Immature natural killer cell (primary cell): ENCODE results near the gene NISCH. TPM values are rescaled to one million over a fixed set of nuclear protein-coding genes. Genes with fewer than 3 reads are reported as not detected.

Experiments
- DNase-seq, 3 donors: peaks; one replicate each; pipeline ENCODE4 v3.0.0; 2022; ENCODE audit warnings: mixed read lengths in 1 of 3
- H3K27ac Mint-ChIP-seq, 6 donors: one replicate each; pipeline ENCODE4 v1.8.0; 2020; ENCODE audit warnings: mixed read lengths in 6 of 6, mild to moderate bottlenecking in 5 of 6, inconsistent platforms in 4 of 6, moderate library complexity in 3 of 6
- H3K27me3 Mint-ChIP-seq, 3 donors: one replicate each; pipeline ENCODE4 v1.8.0; 2020 to 2021; ENCODE audit warnings: low read depth in 3 of 3, mild to moderate bottlenecking in 3 of 3, mixed read lengths in 3 of 3, moderate library complexity in 3 of 3, inconsistent platforms in 1 of 3
- H3K36me3 Mint-ChIP-seq, 3 donors: one replicate each; pipeline ENCODE4 v1.8.0; 2020; ENCODE audit warnings: mixed read lengths in 3 of 3, inconsistent platforms in 2 of 3, mild to moderate bottlenecking in 2 of 3
- H3K4me1 Mint-ChIP-seq, 2 donors: one replicate each; pipeline ENCODE4 v1.8.0; 2020; ENCODE audit warnings: inconsistent platforms in 2 of 2, mild to moderate bottlenecking in 2 of 2, mixed read lengths in 2 of 2, moderate library complexity in 1 of 2
- H3K4me3 Mint-ChIP-seq, 5 donors: one replicate each; pipeline ENCODE4 v1.8.0; 2020; ENCODE audit warnings: mild to moderate bottlenecking in 5 of 5, mixed read lengths in 5 of 5, inconsistent platforms in 3 of 5, moderate library complexity in 3 of 5
- H3K9me3 Mint-ChIP-seq, 6 donors: one replicate each; pipeline ENCODE4 v1.8.0; 2020; ENCODE audit warnings: mild to moderate bottlenecking in 6 of 6, mixed read lengths in 6 of 6, inconsistent platforms in 4 of 6, moderate library complexity in 3 of 6
- polyA plus RNA-seq, 3 donors: library from polyadenylated mRNA; unstranded; fragments of 300-500 nt; fragmentation: Illumina TruSeq; gene quantifications; one replicate each; pipeline ENCODE4 v1.2.3, GENCODE V29; 2021

The NISCH gene
- polyA plus RNA-seq, 3 donors from 2014 or later: 11.3 to 25.9 (median 12.3) TPM

DNA sequence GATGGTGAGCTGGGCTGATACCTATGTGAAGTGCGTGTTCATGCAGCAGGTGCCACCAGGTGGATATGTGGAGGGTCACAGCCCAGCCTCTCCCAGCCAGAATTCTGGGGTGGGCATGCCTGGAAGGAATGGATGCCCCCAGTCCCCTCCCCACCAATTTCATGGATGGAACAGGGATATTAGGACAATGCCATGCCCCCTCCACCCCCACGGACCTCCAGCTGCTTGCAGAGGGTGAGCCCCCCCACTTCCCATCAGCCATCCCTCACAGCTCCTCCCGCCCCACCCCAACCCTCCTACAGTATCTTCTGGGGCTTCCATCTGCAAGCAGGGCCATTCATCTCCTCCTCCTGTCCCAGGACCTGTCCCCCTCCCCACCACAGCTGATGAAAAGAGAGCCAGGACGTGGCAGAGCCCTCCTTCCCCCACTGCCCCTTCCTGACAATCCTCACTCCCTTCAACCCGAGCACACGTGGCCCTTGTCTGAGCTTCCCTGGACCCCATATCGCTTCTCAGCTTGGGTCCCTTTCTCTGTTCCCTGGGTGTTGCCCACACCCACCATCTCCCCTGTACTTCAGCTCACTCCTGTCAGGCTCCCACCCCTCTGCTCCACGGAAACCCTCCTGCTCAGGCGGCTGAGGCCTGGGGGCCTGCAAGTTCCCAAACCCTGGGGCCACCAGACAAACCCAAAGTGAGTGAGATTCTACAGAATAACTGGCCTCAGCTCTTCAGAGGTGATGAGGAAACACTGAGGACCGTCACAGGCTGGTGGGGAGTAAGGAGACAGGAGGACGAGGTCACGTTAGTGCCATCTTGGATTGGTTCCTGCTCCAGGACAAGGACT is 7.7 kb upstream of the NISCH start:
- H3K27ac Mint-ChIP-seq: no peak overlapping the region
- H3K4me1 Mint-ChIP-seq: peaks cover 6 to 8% of the 10 kb centered on the region in 2 donors
- no peak for DNase-seq
- H3K9me3 Mint-ChIP-seq: no peaks in the 10 kb centered on the region
- peaks cover 0 to 2% (median 1%) of the 10 kb centered on the region in 3 donors for H3K27me3 Mint-ChIP-seq
- H3K36me3 Mint-ChIP-seq: no peaks in the 10 kb centered on the region
- no peak overlapping the region for H3K4me3 Mint-ChIP-seq

DNA sequence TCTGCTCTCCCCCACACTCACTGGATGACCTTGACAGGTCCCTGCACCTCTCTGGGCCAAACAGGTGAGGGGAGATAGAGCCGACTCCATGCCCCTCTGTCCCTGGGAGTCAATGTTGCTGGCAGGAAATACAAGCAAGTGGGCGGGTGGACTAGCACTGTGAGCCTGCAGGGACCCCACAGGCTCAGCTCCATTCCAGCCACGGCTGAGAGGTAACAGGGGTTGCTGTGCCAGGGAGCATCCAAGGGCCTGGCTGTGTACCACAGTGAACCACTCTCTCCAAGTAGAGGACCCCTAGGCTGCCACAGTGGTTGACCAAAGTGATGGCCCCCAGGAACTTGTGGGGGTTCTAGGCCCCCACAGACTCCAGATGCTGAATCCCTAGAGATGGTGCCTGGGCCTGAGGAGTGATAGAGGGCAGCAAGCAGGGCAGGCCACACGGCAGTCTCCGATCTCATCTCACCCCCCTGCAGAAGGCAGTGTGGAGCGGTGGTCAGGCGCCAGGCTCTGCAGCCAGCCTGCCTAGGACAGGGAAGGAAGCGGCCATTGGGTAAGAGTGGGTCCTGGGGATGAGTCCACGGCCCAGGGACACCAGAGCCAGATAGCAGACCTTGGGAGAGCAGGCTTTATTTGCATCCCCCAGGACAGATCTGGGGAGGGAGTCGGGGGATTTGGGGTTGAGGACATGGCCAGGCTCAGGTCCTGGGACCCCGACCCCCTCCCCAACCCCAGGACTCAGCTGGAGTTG is 4.7 kb upstream of the NISCH start:
- H3K4me3 Mint-ChIP-seq: no peak overlapping the region
- no peak for DNase-seq
- peaks cover 17 to 21% of the 10 kb centered on the region in 2 donors for H3K4me1 Mint-ChIP-seq
- H3K27ac Mint-ChIP-seq: no peak overlapping the region
- no peaks in the 10 kb centered on the region for H3K9me3 Mint-ChIP-seq
- H3K27me3 Mint-ChIP-seq: peaks cover 0 to 6% (median 1%) of the 10 kb centered on the region in 3 donors
- H3K36me3 Mint-ChIP-seq: no peaks in the 10 kb centered on the region

DNA sequence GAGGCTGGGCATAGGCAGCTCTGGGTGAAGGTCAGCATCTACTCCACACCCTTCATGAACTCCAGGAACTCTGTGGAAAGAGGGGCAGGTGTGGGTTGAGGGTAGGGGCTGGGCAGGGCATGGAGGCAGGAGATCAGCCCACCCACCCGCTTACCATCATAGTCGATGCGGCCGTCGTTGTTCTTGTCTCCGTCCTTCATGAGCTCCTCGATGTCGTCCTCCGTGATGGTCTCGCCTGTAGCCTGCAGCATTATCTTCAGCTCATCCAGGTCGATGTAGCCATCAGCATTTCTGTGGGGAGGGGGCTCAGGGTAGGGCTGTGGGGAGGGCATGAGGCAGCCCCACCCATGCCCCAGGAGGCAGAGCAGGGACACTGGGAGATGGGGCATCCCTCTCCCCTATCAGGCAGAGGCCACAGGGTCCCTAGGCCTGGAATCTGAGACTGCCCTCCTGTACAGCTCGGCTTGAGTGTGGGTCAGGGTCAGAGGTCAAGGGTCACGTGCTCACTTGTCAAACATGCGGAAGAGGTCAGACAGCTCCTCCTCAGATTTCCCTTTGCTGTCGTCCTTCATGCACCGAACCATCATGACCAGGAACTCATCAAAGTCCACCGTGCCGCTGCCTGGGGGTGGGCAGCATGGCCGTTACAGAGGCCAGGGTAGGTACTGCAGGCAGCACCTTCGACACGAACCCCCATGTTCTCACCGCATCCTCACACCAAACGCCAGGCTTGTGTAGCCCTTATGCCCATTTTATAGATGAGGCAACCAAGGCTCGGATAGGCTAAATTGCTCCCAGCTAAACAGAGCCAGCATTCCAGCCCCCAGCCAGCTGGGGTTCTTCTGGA is 3.9 kb upstream of the NISCH start:
- Mint-ChIP-seq H3K36me3 (no peaks in the 10 kb centered on the region), H3K27me3 (peaks cover 0 to 4% (median 1%) of the 10 kb centered on the region in 3 donors), H3K27ac (no peak overlapping the region), H3K9me3 (peaks cover 0 to 2% (median 0%) of the 10 kb centered on the region in 6 donors), H3K4me3 (no peak overlapping the region), H3K4me1 (peaks cover 24 to 28% of the 10 kb centered on the region in 2 donors)
- DNase-seq: no peak

DNA sequence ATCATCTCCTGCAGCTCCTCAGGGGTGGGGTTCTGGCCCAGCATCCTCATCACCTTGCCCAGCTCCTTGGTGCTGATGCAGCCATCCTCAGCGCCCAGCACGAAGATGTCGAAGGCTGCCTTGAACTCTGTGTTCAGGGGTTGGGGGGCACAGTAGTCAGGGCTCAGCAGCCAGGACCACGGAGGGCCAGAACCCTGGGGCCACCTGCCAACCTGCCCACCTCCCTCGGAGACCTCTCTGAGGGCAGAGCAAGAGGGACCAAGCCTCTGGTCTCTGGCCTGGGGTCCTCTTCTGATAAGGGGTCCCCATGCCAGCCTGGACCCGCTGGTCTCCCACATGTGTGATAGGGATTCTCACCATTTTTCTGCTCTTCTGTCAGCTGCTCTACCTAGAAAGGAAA is 3.3 kb upstream of the NISCH start:
- DNase-seq: no peak
- Mint-ChIP-seq H3K27me3 (peaks cover 0 to 4% (median 3%) of the 10 kb centered on the region in 3 donors), H3K36me3 (no peaks in the 10 kb centered on the region), H3K27ac (peak overlapping the region in 1 of 6 donors; percentile 50), H3K9me3 (peaks cover 0 to 2% (median 0%) of the 10 kb centered on the region in 6 donors), H3K4me3 (no peak overlapping the region), H3K4me1 (peaks cover 28 to 30% of the 10 kb centered on the region in 2 donors)

DNA sequence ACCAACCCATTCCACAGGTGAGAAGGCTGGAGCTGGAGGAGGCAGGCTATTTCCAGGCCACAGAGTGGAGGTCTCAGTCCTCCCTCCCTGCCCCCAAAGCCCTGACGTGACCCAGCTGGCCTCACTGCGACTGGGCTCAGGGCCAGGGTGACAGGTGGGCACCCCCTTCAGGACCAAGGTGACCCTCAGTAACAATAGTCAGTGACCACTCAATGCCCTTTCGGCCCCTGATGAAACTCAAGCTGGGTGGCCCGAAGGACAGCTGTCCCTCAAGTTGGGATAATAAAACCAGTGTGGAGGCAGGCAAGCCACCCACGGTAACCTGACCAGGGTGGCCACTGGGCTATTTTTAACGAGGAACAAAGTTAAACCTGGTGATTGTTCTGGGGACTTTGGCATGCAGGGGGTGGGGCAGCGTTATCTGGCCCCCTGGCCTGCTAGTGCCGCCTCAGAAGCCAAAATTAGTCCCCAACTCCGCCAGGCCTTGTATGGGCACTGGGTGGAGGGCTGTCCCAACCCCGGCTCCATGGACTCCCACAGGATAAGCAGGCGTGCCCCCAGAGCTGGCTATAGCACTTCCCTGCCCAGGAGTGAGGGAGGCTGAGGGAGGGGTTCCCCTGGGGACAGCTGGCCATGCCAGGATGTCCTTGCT is 2.7 kb upstream of the NISCH start:
- H3K4me3 Mint-ChIP-seq: no peak overlapping the region
- H3K4me1 Mint-ChIP-seq: peaks cover 33 to 35% of the 10 kb centered on the region in 2 donors
- H3K36me3 Mint-ChIP-seq: no peaks in the 10 kb centered on the region
- no peak for DNase-seq
- H3K27me3 Mint-ChIP-seq: peaks cover 0 to 4% (median 3%) of the 10 kb centered on the region in 3 donors
- peaks cover 0 to 2% (median 0%) of the 10 kb centered on the region in 6 donors for H3K9me3 Mint-ChIP-seq
- no peak overlapping the region for H3K27ac Mint-ChIP-seq

DNA sequence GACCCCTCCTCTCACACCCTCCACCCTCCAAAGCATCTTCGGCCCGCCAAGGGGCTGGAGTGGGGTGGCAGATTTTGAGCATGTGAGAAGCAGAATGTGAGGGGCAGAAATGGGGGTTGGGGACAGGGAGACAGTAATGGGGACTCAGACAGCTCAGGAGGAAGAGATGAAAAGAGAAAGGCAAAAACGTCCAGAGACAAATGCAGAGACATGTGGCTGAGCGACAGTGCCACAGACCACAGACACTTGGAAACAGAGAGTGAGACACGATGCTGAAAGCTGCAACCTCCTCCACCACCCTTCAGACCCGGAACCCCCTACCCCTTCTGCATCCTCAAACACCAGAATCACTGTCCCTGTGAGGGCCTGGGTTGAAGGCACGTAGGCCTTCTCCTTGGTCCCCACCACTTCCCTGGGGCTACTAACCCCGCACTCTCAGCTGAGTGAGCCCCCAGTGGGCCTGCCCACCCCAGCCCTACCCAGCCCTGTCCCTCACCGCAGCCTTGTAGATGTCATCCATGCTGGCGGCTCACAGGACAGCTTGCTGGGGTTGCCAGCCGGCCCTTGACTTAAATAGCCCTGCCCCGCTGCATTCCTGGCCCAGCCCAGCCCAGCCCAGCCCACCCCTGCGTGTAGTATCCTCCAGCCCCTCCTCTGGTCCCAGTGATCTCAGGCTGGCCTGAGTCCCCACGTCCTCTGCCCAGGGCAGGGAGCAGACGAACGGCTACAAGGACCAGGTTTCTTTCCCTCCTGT is 1.7 kb upstream of the NISCH start, which contains the start of gene TNNC1:
Gene TNNC1 (minus strand): TSS at position 546 of the 754 bp plus-strand sequence. CDS start 26 bp downstream, at position 520.
- peaks cover 0 to 5% (median 4%) of the 10 kb centered on the region in 3 donors for H3K36me3 Mint-ChIP-seq
- no peak for DNase-seq
- peak within 1 kb of the TSS; percentile 91 to 97 (median 95) for H3K27ac Mint-ChIP-seq
- peaks cover 0 to 2% (median 0%) of the 10 kb centered on the region in 6 donors for H3K9me3 Mint-ChIP-seq
- peaks cover 42 to 45% of the 10 kb centered on the region in 2 donors for H3K4me1 Mint-ChIP-seq
- peak within 1 kb of the TSS; percentile 90 to 93 (median 91) for H3K4me3 Mint-ChIP-seq
- peaks cover 0 to 4% (median 1%) of the 10 kb centered on the region in 3 donors for H3K27me3 Mint-ChIP-seq

DNA sequence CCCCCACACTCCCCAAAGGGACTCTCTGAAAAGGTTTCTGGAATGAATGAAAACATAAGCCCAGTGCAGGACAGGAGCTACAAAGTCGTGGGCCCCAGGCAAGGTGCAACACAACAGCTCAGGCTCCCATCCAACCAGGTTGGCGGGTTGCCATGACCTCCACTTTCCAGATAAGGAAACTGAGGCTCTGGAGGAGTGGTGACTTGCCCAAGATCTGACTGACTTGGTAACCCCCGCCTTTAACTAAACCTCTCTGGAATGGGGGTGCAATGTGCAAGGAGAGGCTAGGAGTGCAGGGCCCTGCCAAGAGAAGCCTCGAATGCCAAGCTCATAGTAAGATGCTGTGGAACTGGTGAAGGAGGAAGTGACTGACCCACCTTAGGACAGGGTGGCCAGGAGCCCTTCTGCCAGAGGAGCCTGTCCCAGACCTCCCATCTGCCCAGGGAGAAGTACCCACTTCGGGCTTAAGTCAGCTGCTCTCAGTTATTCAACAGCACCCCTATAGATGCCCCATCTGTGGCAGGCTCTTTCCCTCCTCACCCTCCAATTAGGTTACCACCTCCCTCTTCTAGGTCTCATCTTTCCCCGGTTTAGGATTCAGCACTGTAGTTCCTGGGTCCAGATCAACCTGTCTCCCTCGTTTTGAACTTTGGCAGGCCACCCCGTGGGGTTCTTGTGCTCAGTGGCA is 1.0 kb upstream of the NISCH start:
- Mint-ChIP-seq H3K27ac (peak overlapping the region; percentile 91 to 97 (median 95)), H3K36me3 (peaks cover 0 to 9% (median 8%) of the 10 kb centered on the region in 3 donors), H3K4me1 (peaks cover 50 to 52% of the 10 kb centered on the region in 2 donors), H3K4me3 (peak overlapping the region; percentile 90 to 93 (median 91)), H3K27me3 (peaks cover 0 to 5% (median 1%) of the 10 kb centered on the region in 3 donors), H3K9me3 (peaks cover 0 to 2% (median 0%) of the 10 kb centered on the region in 6 donors)
- no peak for DNase-seq

DNA sequence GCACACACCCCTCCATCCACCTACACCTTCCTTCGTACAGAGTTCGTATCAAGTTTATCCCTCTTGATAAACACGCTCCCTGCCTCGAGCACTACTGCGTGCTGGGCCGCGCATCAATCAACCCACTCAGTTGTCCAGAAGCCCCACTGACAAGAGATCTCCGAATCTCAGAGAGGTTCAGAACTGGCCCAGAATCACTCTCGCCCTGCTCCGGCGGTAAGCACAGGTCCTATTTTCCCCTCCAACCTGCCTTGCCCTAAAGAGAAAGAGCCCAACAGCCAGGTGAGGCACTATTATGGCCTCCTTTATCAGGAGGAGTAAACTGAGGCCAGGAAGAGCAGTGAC is 494 bp upstream of the NISCH start:
- H3K27ac Mint-ChIP-seq: peak overlapping the region; percentile 91 to 97 (median 95)
- no peak for DNase-seq
- H3K36me3 Mint-ChIP-seq: peaks cover 0 to 11% (median 9%) of the 10 kb centered on the region in 3 donors
- peaks cover 0 to 2% (median 0%) of the 10 kb centered on the region in 6 donors for H3K9me3 Mint-ChIP-seq
- H3K27me3 Mint-ChIP-seq: peaks cover 0 to 8% (median 1%) of the 10 kb centered on the region in 3 donors
- peak overlapping the region; percentile 90 to 93 (median 91) for H3K4me3 Mint-ChIP-seq
- peaks cover 52 to 54% of the 10 kb centered on the region in 2 donors for H3K4me1 Mint-ChIP-seq

DNA sequence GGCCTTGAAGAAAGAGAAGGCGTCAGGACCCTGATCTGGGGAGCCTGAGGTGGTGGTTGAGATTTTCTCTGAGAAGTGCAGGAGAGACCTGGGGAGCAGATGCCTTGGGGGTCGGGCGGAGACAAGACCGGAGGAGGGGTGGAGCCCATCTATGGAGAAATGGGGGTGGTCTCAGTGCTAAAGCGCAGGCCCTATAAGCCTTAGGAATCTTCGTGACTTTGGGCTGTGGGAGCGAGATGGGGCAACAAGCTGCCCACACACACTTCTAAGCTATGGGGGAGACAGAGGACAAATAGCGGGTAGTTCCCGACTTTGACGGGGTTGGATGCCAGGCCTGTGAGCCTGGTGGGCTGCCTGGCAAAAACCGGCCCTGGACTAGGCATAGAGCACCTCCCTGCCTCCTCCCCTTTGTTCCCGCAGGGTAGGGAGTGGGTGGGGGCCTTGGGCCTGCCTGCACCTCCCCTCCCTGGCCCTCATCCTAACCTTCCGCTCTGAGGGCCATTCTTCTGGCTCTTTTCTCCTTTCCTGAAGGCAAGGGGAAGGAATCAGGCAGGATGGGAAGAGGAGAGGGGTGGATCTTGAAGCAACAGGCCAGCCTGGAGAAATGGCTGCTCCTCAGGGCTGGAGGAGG is 880 bp downstream of the NISCH start:
- no peak for DNase-seq
- Mint-ChIP-seq H3K36me3 (peaks cover 0 to 12% (median 11%) of the 10 kb centered on the region in 3 donors), H3K9me3 (peaks cover 0 to 2% (median 0%) of the 10 kb centered on the region in 6 donors), H3K4me1 (peaks cover 54 to 55% of the 10 kb centered on the region in 2 donors), H3K27me3 (peaks cover 0 to 8% (median 1%) of the 10 kb centered on the region in 3 donors), H3K4me3 (peak overlapping the region; percentile 90 to 93 (median 91)), H3K27ac (peak overlapping the region; percentile 79 to 97 (median 94))

DNA sequence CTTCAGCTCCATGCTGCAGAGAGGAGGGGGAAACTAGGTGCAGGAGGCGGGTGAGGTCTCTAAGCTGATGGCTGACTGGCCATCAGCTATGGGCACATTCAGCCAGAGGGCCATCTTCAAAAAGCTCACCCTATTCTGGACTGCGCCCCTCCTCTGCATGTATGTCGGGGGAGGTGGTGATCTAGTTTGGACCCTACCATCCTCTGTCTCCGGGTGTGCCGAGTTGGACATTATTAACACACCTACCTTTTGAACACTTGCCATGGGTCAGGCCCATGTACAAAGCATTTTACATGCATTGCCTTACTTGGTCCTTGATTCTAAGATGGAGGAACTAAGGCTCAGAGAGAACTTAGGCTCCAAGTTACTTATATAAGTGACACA is 1.4 kb downstream of the NISCH start:
- no peak for DNase-seq
- Mint-ChIP-seq H3K9me3 (peaks cover 0 to 2% (median 0%) of the 10 kb centered on the region in 6 donors), H3K4me1 (peaks cover 54 to 55% of the 10 kb centered on the region in 2 donors), H3K27me3 (peaks cover 0 to 8% (median 1%) of the 10 kb centered on the region in 3 donors), H3K27ac (peak overlapping the region; percentile 79 to 97 (median 94)), H3K36me3 (peaks cover 0 to 12% (median 11%) of the 10 kb centered on the region in 3 donors), H3K4me3 (peak overlapping the region; percentile 62 to 93 (median 91))

DNA sequence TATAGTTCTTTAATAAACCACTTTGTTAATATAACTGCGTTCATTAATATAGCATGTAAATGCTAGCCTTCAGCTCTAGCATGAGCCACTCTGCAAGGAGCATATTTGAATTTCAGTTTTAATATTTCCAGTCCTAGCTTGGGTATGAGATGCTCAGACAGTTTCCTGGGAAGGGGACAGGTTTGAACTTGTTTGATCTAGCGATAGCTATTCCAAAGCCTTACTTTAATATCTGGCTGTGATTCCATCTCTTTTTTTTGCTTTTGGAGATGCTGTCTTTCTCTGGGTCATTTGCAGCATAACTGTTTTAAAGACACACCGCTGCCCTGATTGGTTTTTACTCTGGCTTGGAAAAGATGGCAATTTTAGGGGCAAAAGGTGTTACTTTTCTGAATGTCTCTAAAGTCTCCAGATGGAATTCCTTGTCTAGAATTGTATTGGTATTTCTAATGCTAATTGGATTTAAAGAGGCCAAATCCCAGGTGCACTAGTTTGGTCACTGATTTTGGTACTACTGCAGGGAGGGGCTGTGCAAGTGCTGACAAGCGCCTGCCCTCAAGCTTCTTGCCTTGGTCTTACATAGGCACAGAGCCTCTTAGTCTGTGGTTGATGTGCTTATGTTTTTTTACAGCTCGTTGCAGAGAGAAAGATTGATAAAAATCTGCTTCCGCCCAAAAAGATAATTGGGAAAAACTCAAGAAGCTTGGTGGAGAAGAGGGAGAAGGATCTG is 2.8 kb downstream of the NISCH start:
- Mint-ChIP-seq H3K27me3 (peaks cover 0 to 6% (median 1%) of the 10 kb centered on the region in 3 donors), H3K4me3 (peak overlapping the region; percentile 22 to 61 (median 53)), H3K27ac (peak overlapping the region; percentile 79 to 97 (median 94)), H3K36me3 (peaks cover 0 to 20% (median 11%) of the 10 kb centered on the region in 3 donors), H3K4me1 (peaks cover 60% of the 10 kb centered on the region in 2 donors), H3K9me3 (peaks cover 0 to 2% (median 0%) of the 10 kb centered on the region in 6 donors)
- DNase-seq: no peak
